ENCODE results near the gene CEP128.

The CEP128 gene

GRCh38 chr14:80545935-80546854, 395.3 kb downstream of the CEP128 start:
- DNase-seq (no peak), ATAC-seq (replicated peaks) (no peak)
- Mint-ChIP-seq H3K4me1 (no peaks in the 10 kb centered on the region), H3K9me3 (peaks cover 0 to 3% of the 10 kb centered on the region in 2 donors), H3K4me3 (no peak overlapping the region), H3K36me3 (no peaks in the 10 kb centered on the region), H3K27ac (no peak overlapping the region), H3K27me3 (no peaks in the 10 kb centered on the region)

- Mint-ChIP-seq H3K9me3 (peaks cover 8 to 12% of the 10 kb centered on the region in 2 donors), H3K27me3 (no peaks in the 10 kb centered on the region), H3K4me3 (no peak overlapping the region), H3K27ac (no peak overlapping the region), H3K36me3 (peaks cover 0 to 8% of the 10 kb centered on the region in 2 donors), H3K4me1 (no peaks in the 10 kb centered on the region)
- ATAC-seq (replicated peaks) (no peak), DNase-seq (no peak)
Observed at GRCh38 chr14:80544366-80544765, 397.2 kb downstream of the CEP128 start.

- Mint-ChIP-seq H3K4me1 (no peaks in the 10 kb centered on the region), H3K27me3 (no peaks in the 10 kb centered on the region), H3K9me3 (peaks cover 8 to 17% of the 10 kb centered on the region in 2 donors), H3K4me3 (no peak overlapping the region), H3K27ac (no peak overlapping the region), H3K36me3 (peaks cover 0 to 11% of the 10 kb centered on the region in 2 donors)
- ATAC-seq (replicated peaks) (no peak), DNase-seq (no peak)
Observed at GRCh38 chr14:80543211-80543610, 398.3 kb downstream of the CEP128 start.

- no peaks in the 10 kb centered on the region for H3K27me3 Mint-ChIP-seq
- no peaks in the 10 kb centered on the region for H3K4me1 Mint-ChIP-seq
- H3K27ac Mint-ChIP-seq: no peak overlapping the region
- no peak overlapping the region for H3K4me3 Mint-ChIP-seq
- no peak for ATAC-seq (replicated peaks)
- no peak for DNase-seq
- peaks cover 0 to 11% of the 10 kb centered on the region in 2 donors for H3K36me3 Mint-ChIP-seq
- peaks cover 8 to 17% of the 10 kb centered on the region in 2 donors for H3K9me3 Mint-ChIP-seq
Observed at GRCh38 chr14:80538633-80539375, 402.7 kb downstream of the CEP128 start.

GRCh38 chr14:80537626-80538025, 403.9 kb downstream of the CEP128 start:
- Mint-ChIP-seq H3K4me3 (no peak overlapping the region), H3K36me3 (peaks cover 0 to 11% of the 10 kb centered on the region in 2 donors), H3K4me1 (no peaks in the 10 kb centered on the region), H3K9me3 (peaks cover 8 to 17% of the 10 kb centered on the region in 2 donors), H3K27ac (no peak overlapping the region), H3K27me3 (no peaks in the 10 kb centered on the region)
- no peak for DNase-seq
- no peak for ATAC-seq (replicated peaks)

- H3K4me3 Mint-ChIP-seq: no peak overlapping the region
- H3K27me3 Mint-ChIP-seq: no peaks in the 10 kb centered on the region
- peaks cover 0 to 11% of the 10 kb centered on the region in 2 donors for H3K36me3 Mint-ChIP-seq
- peaks cover 5 to 17% of the 10 kb centered on the region in 2 donors for H3K9me3 Mint-ChIP-seq
- H3K27ac Mint-ChIP-seq: no peak overlapping the region
- H3K4me1 Mint-ChIP-seq: no peaks in the 10 kb centered on the region
- DNase-seq (no peak), ATAC-seq (replicated peaks) (no peak)
Observed at GRCh38 chr14:80536456-80536855, 405.1 kb downstream of the CEP128 start.

GRCh38 chr14:80535171-80535570, 406.4 kb downstream of the CEP128 start:
- peaks cover under 1 to 11% of the 10 kb centered on the region in 2 donors for H3K9me3 Mint-ChIP-seq
- H3K4me1 Mint-ChIP-seq: no peaks in the 10 kb centered on the region
- no peak overlapping the region for H3K27ac Mint-ChIP-seq
- no peak for DNase-seq
- H3K4me3 Mint-ChIP-seq: no peak overlapping the region
- peaks cover 0 to 6% of the 10 kb centered on the region in 2 donors for H3K36me3 Mint-ChIP-seq
- no peaks in the 10 kb centered on the region for H3K27me3 Mint-ChIP-seq
- ATAC-seq (replicated peaks): no peak

- H3K27ac Mint-ChIP-seq: no peak overlapping the region
- no peak overlapping the region for H3K4me3 Mint-ChIP-seq
- peaks cover 3 to 9% of the 10 kb centered on the region in 2 donors for H3K36me3 Mint-ChIP-seq
- ATAC-seq (replicated peaks) (no peak), DNase-seq (no peak)
- no peaks in the 10 kb centered on the region for H3K4me1 Mint-ChIP-seq
- no peaks in the 10 kb centered on the region for H3K27me3 Mint-ChIP-seq
- H3K9me3 Mint-ChIP-seq: no peaks in the 10 kb centered on the region
Observed at GRCh38 chr14:80523518-80524117, 417.9 kb downstream of the CEP128 start.

GRCh38 chr14:80522936-80523335, 418.6 kb downstream of the CEP128 start:
- H3K27ac Mint-ChIP-seq: no peak overlapping the region
- no peak for DNase-seq
- no peaks in the 10 kb centered on the region for H3K4me1 Mint-ChIP-seq
- no peaks in the 10 kb centered on the region for H3K9me3 Mint-ChIP-seq
- H3K4me3 Mint-ChIP-seq: no peak overlapping the region
- H3K36me3 Mint-ChIP-seq: peaks cover 3 to 12% of the 10 kb centered on the region in 2 donors
- no peaks in the 10 kb centered on the region for H3K27me3 Mint-ChIP-seq
- no peak for ATAC-seq (replicated peaks)

- Mint-ChIP-seq H3K4me1 (no peaks in the 10 kb centered on the region), H3K36me3 (peaks cover 7 to 15% of the 10 kb centered on the region in 2 donors), H3K9me3 (no peaks in the 10 kb centered on the region), H3K27me3 (no peaks in the 10 kb centered on the region), H3K27ac (no peak overlapping the region), H3K4me3 (no peak overlapping the region)
- DNase-seq (no peak), ATAC-seq (replicated peaks) (no peak)
Observed at GRCh38 chr14:80522411-80522810, 419.1 kb downstream of the CEP128 start.

GRCh38 chr14:80521456-80521855, 420.1 kb downstream of the CEP128 start:
- DNase-seq (no peak), ATAC-seq (replicated peaks) (no peak)
- H3K27ac Mint-ChIP-seq: no peak overlapping the region
- H3K4me1 Mint-ChIP-seq: no peaks in the 10 kb centered on the region
- H3K27me3 Mint-ChIP-seq: no peaks in the 10 kb centered on the region
- H3K4me3 Mint-ChIP-seq: no peak overlapping the region
- peaks cover 7 to 19% of the 10 kb centered on the region in 2 donors for H3K36me3 Mint-ChIP-seq
- no peaks in the 10 kb centered on the region for H3K9me3 Mint-ChIP-seq

GRCh38 chr14:80519002-80519401, 422.5 kb downstream of the CEP128 start:
- H3K27me3 Mint-ChIP-seq: no peaks in the 10 kb centered on the region
- ATAC-seq (replicated peaks): no peak
- no peak overlapping the region for H3K4me3 Mint-ChIP-seq
- no peak for DNase-seq
- H3K27ac Mint-ChIP-seq: no peak overlapping the region
- no peaks in the 10 kb centered on the region for H3K4me1 Mint-ChIP-seq
- H3K36me3 Mint-ChIP-seq: peaks cover 11 to 34% of the 10 kb centered on the region in 2 donors
- H3K9me3 Mint-ChIP-seq: peaks cover 4 to 8% of the 10 kb centered on the region in 2 donors

GRCh38 chr14:80518173-80518572, 423.4 kb downstream of the CEP128 start:
- Mint-ChIP-seq H3K27ac (no peak overlapping the region), H3K4me1 (no peaks in the 10 kb centered on the region), H3K9me3 (peaks cover 10 to 11% of the 10 kb centered on the region in 2 donors), H3K4me3 (no peak overlapping the region), H3K27me3 (no peaks in the 10 kb centered on the region), H3K36me3 (peaks cover 19 to 42% of the 10 kb centered on the region in 2 donors)
- ATAC-seq (replicated peaks) (no peak), DNase-seq (no peak)

GRCh38 chr14:80507292-80507869, 434.2 kb downstream of the CEP128 start:
- no peak for ATAC-seq (replicated peaks)
- no peak overlapping the region for H3K27ac Mint-ChIP-seq
- peaks cover 1 to 5% of the 10 kb centered on the region in 2 donors for H3K9me3 Mint-ChIP-seq
- H3K4me3 Mint-ChIP-seq: no peak overlapping the region
- no peaks in the 10 kb centered on the region for H3K27me3 Mint-ChIP-seq
- no peak for DNase-seq
- no peaks in the 10 kb centered on the region for H3K4me1 Mint-ChIP-seq
- H3K36me3 Mint-ChIP-seq: peaks cover 2 to 3% of the 10 kb centered on the region in 2 donors
